GM12865 (cell line): Measurements from ENCODE around the gene NPPC.

Experiments
- DNase-seq: peaks from one replicate; pipeline ENCODE4 v3.0.0; 2010; ENCODE audit warnings: low read depth
- H3K4me3 ChIP-seq: 2 replicates; pipeline ENCODE4 v1.5.1; 2011; ENCODE audit warnings: mild to moderate bottlenecking, low read depth, low read length, control low read depth
- CTCF ChIP-seq: IDR thresholded peaks from 2 replicates; pipeline ENCODE4 v1.5.1; 2011; ENCODE audit warnings: low read length, control low read depth, low read depth, inconsistent platforms; ENCODE audit not compliant: insufficient read depth; ENCODE audit errors: missing control alignments

The NPPC gene

GRCh38 chr2:231930593-231931281 is 4.5 kb upstream of the NPPC start:
- H3K4me3 ChIP-seq = no peak overlapping the region
- DNase-seq = no peak
- no peak for TF ChIP-seq CTCF

DNA sequence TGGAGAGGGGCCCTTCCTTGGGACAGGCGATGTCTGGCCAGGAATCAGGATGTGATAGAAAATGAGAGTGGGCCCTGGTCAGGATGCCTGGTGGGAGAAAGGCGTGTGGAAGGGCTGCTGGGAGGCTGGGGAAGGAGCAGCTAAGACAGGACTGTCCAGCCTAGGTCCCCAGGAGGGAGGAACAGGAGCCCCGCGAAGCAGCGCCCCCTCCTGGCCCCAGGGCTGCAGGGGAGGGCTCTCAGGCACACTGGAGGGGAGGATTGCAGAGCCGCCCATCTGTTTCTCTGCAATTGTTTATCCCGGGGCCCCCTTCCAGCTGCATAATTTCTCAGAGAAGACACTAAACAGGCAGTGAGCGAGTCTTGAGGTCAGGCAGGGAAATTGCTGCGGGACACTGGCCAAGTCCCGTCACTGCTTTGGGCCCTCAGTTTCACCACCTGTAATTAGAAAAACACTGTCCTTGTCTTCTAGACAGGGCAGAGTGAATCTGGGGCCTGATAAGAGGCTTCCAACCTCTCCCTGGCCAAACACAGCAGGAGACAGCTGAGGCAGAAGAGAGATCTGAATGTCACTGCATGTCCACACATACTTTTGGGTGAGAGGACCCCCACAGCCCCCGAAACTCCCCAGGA is 3.9 kb upstream of the NPPC start:
- H3K4me3 ChIP-seq = no peak overlapping the region
- TF ChIP-seq CTCF = peak; percentile 61
- DNase-seq = peak; percentile 20

DNA sequence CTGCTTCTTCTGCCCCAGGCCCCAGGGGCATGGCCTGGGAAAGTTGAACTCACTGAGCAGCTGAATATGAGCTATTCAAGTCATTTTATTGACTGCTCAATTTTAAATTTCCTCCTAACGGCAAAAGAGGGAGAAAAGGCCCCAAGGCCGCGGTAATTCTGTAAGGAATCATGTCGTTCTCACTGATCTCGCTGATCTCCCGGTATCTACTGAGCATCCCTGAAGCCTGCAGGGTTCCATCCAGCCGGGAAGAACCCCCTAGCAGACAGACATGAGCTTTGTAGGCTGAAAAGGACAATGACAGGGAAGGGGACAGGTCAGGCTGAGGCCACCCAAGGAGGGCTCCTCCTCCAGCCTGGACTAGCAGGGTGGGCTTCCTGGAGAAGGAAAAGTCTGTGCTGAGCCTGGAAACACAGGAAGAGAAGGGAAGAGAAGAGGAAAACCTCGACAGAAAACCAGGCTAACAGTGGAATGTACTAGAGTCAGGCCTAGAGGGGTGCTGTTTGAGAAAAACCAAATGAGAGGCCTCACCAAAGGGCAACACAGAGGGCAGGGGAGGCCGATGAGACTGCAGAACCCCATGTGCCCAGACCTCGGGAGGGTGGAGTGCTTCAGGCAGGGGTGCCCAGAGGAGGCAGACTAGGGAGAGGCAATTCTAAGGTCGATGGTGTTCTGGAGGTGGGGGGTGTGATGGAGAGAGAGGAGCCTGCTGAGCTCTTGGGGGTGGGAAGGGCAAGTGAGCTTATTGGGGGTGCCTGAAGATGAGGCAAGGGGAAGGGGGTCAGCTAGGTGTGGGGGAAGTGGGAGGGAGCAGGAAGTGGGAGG is 2.9 kb upstream of the NPPC start:
- no peak overlapping the region for H3K4me3 ChIP-seq
- TF ChIP-seq CTCF = no peak

GRCh38 chr2:231928481-231928880 is 2.3 kb upstream of the NPPC start:
- DNase-seq = no peak
- H3K4me3 ChIP-seq = no peak overlapping the region
- TF ChIP-seq CTCF = no peak

More for the DNA sequence above, 2.9 kb upstream of the NPPC start:
- no peak for DNase-seq

GRCh38 chr2:231927566-231927890 is 1.3 kb upstream of the NPPC start:
- no peak overlapping the region for H3K4me3 ChIP-seq
- DNase-seq = no peak
- no peak for TF ChIP-seq CTCF

DNA sequence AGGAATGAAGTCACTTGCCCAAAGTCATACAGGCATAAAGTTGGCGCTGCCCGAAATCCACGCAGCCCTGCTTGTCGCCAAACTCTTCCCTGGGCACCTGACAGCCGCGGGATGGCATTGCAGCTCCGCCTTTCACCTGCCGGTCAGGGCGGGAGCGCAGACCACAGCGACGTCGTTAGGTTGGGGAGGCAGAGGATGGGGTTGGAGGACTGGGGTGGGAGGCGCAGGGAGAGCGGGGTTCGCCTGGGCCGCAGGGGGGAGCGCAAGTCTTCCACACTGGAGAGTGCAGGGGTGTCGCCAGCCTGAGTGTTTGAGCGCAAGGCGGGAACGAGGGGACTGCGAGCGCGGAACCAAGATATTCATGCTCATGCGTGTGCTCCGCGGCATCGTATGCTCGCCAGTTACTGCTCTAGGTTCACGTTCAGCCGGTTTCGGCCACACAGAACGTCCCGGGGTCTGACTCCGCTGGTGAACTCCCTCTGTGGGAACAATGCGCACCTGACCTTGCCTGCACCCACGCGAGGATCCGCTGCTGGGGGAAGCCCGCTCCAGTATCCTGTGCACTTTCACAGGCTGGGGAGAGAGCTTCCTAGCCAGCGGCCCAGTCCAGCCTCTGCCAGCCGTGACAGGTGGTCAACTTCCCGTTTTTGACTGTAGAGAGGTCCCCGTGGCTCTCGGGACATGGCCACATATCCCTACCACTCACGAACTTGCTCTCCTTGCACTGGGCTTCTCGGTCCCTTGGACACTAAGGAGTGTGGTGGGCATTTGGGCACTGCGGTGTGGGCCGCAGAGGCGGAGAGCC is 767 bp upstream of the NPPC start:
- peak; percentile 4 for TF ChIP-seq CTCF

More for the DNA sequence above, 767 bp upstream of the NPPC start:
- DNase-seq = peak; percentile 31
- H3K4me3 ChIP-seq = no peak overlapping the region
